Mucosa of gallbladder (tissue), 1 donor: ENCODE measurements around the gene PTPN21. TPM values are rescaled to one million over a fixed set of nuclear protein-coding genes. Genes with fewer than 3 reads are reported as not detected.

Experiments
- DNase-seq: peaks from one replicate; pipeline ENCODE4 v3.0.0-alpha.2; 2020; ENCODE audit warnings: low spot score
- total RNA-seq: library from RNA; stranded (reverse); gene quantifications from one replicate; pipeline ENCODE4 v1.2.1, GENCODE V29; 2021
- donor health status: DM: no; HTN: no; CAD: no.

The PTPN21 gene
- total RNA-seq, 1 donor from 2014 or later = 33.7 TPM

- DNase-seq = no peak
Measured at GRCh38 chr14:88504602-88505001, 50.2 kb downstream of the PTPN21 start.

- DNase-seq = no peak
Measured at GRCh38 chr14:88503754-88504406, 50.9 kb downstream of the PTPN21 start.

GRCh38 chr14:88502740-88503139, 52.1 kb downstream of the PTPN21 start:
- no peak for DNase-seq

GRCh38 chr14:88500611-88501010, 54.2 kb downstream of the PTPN21 start:
- DNase-seq = no peak

- no peak for DNase-seq
Measured at GRCh38 chr14:88499225-88499624, 55.6 kb downstream of the PTPN21 start.

GRCh38 chr14:88496414-88496813, 58.4 kb downstream of the PTPN21 start:
- no peak for DNase-seq

- no peak for DNase-seq
Measured at GRCh38 chr14:88493392-88494185, 61.2 kb downstream of the PTPN21 start.

- DNase-seq = peak; percentile 84
Measured at GRCh38 chr14:88492272-88493089, 62.3 kb downstream of the PTPN21 start.

- DNase-seq = no peak
Measured at GRCh38 chr14:88490168-88490567, 64.6 kb downstream of the PTPN21 start.

GRCh38 chr14:88488897-88489296, 65.9 kb downstream of the PTPN21 start:
- no peak for DNase-seq

- DNase-seq = no peak
Measured at GRCh38 chr14:88488081-88488480, 66.7 kb downstream of the PTPN21 start.

- DNase-seq = no peak
Measured at GRCh38 chr14:88482524-88482923, 72.3 kb downstream of the PTPN21 start.

GRCh38 chr14:88481794-88482193, 73.0 kb downstream of the PTPN21 start:
- no peak for DNase-seq

- no peak for DNase-seq
Measured at GRCh38 chr14:88481059-88481458, 73.7 kb downstream of the PTPN21 start.

GRCh38 chr14:88479574-88479987, 75.2 kb downstream of the PTPN21 start:
- no peak for DNase-seq

GRCh38 chr14:88478931-88479330, 75.9 kb downstream of the PTPN21 start:
- DNase-seq = no peak

GRCh38 chr14:88477513-88478250, 77.1 kb downstream of the PTPN21 start:
- no peak for DNase-seq

- no peak for DNase-seq
Measured at GRCh38 chr14:88476825-88477224, 78.0 kb downstream of the PTPN21 start.

GRCh38 chr14:88476214-88476774, 78.5 kb downstream of the PTPN21 start:
- no peak for DNase-seq

- no peak for DNase-seq
Measured at GRCh38 chr14:88473791-88474190, 81.0 kb downstream of the PTPN21 start.
